NT2/D1 (cell line): ENCODE data around the gene PNPO.

Source experiments
- SUZ12 ChIP-seq: IDR thresholded peaks from 2 replicates; pipeline ENCODE4 v1.6.1; 2011; ENCODE audit not compliant: insufficient read length, insufficient read depth; ENCODE audit errors: extremely low read depth
- YY1 ChIP-seq: IDR thresholded peaks from 2 replicates; pipeline ENCODE4 v1.6.1; 2011; ENCODE audit not compliant: insufficient read length, insufficient read depth
- ZNF274 ChIP-seq: IDR thresholded peaks from 2 replicates; pipeline ENCODE4 v1.6.1; 2011; ENCODE audit warnings: mild to moderate bottlenecking, low read depth, low read length

- no peak for TF ChIP-seq YY1
- no peak for TF ChIP-seq SUZ12
- no peak for TF ChIP-seq ZNF274
These were observed 22.4 kb upstream of the PNPO start for GRCh38 chr17:47918991-47919390.
